Duodenal mucosa (tissue), 2 donors: ENCODE results near the gene ZNF574.

Experiments used
- H3K27ac ChIP-seq: one replicate; pipeline ENCODE4 v1.7.0; 2013; ENCODE audit warnings: low read depth, low read length
- H3K27me3 ChIP-seq, 2 donors: one replicate each; pipeline ENCODE4 v1.7.0; 2013; ENCODE audit warnings: low read length in 2 of 2, control low read depth in 1 of 2; ENCODE audit not compliant: insufficient read depth in 2 of 2, control insufficient read depth in 1 of 2
- H3K36me3 ChIP-seq, 2 donors: one replicate each; pipeline ENCODE4 v1.7.0; 2013; ENCODE audit warnings: low read length in 2 of 2, control low read depth in 1 of 2; ENCODE audit not compliant: insufficient read depth in 2 of 2, control insufficient read depth in 1 of 2
- H3K4me1 ChIP-seq, 2 donors: one replicate each; pipeline ENCODE4 v1.7.0; 2013; ENCODE audit warnings: low read length in 2 of 2, control low read depth in 1 of 2; ENCODE audit not compliant: insufficient read depth in 2 of 2, control insufficient read depth in 1 of 2
- H3K4me3 ChIP-seq, 2 donors: one replicate each; pipeline ENCODE4 v1.7.0; 2013; ENCODE audit warnings: low read length in 2 of 2, low read depth in 1 of 2
- H3K9ac ChIP-seq, 2 donors: one replicate each; pipeline ENCODE4 v1.7.0; 2013; ENCODE audit warnings: low read length in 2 of 2, low read depth in 1 of 2
- H3K9me3 ChIP-seq, 2 donors: one replicate each; pipeline ENCODE4 v1.7.0; 2013; ENCODE audit warnings: low read length in 2 of 2, control low read depth in 1 of 2; ENCODE audit not compliant: control insufficient read depth in 1 of 2

Gene ZNF574

DNA sequence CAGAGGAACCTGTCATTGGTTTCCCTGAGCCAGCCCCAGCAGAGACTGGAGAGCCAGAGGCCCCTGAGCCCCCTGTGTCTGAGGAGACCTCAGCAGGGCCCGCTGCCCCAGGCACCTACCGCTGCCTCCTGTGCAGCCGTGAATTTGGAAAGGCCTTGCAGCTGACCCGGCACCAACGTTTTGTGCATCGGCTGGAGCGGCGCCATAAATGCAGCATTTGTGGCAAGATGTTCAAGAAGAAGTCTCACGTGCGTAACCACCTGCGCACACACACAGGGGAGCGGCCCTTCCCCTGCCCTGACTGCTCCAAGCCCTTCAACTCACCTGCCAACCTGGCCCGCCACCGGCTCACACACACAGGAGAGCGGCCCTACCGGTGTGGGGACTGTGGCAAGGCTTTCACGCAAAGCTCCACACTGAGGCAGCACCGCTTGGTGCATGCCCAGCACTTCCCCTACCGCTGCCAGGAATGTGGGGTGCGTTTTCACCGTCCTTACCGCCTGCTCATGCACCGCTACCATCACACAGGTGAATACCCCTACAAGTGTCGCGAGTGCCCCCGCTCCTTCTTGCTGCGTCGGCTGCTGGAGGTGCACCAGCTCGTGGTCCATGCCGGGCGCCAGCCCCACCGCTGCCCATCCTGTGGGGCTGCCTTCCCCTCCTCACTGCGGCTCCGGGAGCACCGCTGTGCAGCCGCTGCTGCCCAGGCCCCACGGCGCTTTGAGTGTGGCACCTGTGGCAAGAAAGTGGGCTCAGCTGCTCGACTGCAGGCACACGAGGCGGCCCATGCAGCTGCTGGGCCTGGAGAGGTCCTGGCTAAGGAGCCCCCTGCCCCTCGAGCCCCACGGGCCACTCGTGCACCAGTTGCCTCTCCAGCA is 4.2 kb downstream of the ZNF574 start:
- Histone ChIP-seq H3K27me3 (no peaks in the 10 kb centered on the region), H3K36me3 (peaks cover 24 to 33% of the 10 kb centered on the region in 2 donors), H3K4me3 (no peak overlapping the region), H3K9ac (no peak overlapping the region), H3K27ac (no peak overlapping the region), H3K9me3 (no peaks in the 10 kb centered on the region), H3K4me1 (peaks cover 19 to 25% of the 10 kb centered on the region in 2 donors)

DNA sequence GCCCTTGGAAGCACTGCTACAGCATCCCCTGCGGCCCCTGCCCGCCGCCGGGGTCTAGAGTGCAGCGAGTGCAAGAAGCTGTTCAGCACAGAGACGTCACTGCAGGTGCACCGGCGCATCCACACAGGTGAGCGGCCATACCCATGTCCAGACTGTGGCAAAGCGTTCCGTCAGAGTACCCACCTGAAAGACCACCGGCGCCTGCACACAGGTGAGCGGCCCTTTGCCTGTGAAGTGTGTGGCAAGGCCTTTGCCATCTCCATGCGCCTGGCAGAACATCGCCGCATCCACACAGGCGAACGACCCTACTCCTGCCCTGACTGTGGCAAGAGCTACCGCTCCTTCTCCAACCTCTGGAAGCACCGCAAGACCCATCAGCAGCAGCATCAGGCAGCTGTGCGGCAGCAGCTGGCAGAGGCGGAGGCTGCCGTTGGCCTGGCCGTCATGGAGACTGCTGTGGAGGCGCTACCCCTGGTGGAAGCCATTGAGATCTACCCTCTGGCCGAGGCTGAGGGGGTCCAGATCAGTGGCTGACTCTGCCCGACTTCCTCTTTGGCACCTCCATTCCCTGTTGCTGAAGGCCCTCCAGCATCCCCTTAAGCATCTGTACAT is 4.9 kb downstream of the ZNF574 start:
- Histone ChIP-seq H3K9ac (no peak overlapping the region), H3K27ac (no peak overlapping the region), H3K4me1 (peaks cover 17 to 25% of the 10 kb centered on the region in 2 donors), H3K4me3 (no peak overlapping the region), H3K36me3 (peaks cover 24 to 33% of the 10 kb centered on the region in 2 donors), H3K9me3 (no peaks in the 10 kb centered on the region), H3K27me3 (no peaks in the 10 kb centered on the region)

DNA sequence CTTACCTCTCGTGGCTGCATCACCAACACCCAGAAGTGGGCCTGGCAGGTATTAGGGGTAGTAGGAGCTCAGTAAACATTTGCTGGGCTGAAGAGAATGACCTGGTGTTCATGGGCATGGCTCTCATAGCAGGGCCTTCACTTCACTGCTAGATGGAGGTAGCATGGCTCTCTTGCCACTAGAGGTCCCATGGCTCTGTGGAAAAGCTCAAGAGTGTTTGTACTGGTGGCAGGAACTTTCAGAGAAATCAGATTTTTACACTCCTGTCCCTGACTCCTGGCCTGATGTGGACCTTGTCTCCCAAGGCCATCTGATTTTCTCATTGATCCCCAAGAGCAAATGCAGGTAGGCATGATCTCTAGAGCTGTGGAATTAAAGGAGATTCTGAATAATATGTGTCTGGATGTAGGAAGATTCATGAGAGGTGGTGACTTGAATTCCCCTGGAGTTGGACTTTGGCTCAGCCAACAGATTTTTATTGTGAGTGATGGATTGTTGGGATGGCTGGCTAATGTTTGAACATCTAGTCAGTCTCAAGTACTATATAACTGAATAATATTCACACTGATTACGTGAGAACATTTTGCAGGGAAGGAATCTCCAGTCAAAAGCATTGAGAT is 5.7 kb downstream of the ZNF574 start:
- Histone ChIP-seq H3K4me3 (no peak overlapping the region), H3K4me1 (peaks cover 14 to 25% of the 10 kb centered on the region in 2 donors), H3K9me3 (no peaks in the 10 kb centered on the region), H3K27me3 (no peaks in the 10 kb centered on the region), H3K36me3 (peaks cover 24 to 33% of the 10 kb centered on the region in 2 donors), H3K27ac (no peak overlapping the region), H3K9ac (no peak overlapping the region)

DNA sequence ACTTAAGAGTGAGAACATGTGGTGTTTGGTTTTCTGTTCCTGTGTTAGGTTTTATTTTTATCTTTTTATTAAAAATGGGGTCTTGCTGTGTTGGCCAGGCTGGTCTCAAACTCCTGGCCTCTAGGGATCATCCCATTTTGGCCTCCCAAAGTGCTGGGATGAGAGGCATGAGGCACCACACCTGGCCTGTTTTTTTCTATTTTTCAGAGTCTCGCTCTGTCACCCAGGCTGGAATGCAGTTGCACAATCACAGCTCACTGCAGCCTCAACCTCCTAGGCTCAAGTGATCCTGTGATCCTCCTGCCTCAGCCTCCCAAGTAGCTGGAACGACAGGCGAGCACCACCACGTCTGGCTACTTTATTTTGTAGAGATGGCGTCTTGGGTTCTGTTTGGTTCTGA is 7.6 kb downstream of the ZNF574 start:
- H3K4me1 ChIP-seq = peaks cover 4 to 10% of the 10 kb centered on the region in 2 donors
- no peak overlapping the region for H3K27ac ChIP-seq
- H3K4me3 ChIP-seq = no peak overlapping the region
- H3K9ac ChIP-seq = no peak overlapping the region
- H3K9me3 ChIP-seq = no peaks in the 10 kb centered on the region
- no peaks in the 10 kb centered on the region for H3K27me3 ChIP-seq
- H3K36me3 ChIP-seq = peaks cover 21 to 30% of the 10 kb centered on the region in 2 donors

DNA sequence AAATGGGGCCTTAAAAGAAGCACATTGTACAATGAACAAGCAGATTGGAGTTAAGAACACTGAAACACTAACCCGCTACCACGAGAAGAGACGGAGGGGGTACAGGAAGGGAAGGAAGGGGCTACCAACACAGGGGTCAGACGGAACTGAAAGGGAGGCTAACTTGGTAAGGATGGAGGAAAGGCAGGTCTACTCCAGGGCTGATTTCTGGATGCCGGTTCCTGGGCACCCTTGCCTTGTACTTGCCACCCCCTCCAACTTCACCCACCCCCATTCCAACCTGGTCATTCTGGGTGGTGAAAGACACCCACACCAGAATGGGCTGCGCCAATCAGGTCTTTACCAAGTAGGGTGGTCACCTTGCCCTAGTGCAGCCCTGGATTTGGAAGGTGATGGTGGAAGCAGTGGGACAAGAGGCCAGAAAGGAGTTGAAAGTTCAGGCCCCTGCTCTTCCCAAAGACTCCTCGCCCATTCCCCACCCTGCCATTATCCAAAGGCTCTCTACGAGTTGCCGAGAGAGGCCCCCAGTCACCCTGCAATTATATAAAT is 10.3 kb downstream of the ZNF574 start:
- Histone ChIP-seq H3K4me3 (no peak overlapping the region), H3K27me3 (no peaks in the 10 kb centered on the region), H3K9me3 (no peaks in the 10 kb centered on the region), H3K4me1 (peaks cover 9 to 10% of the 10 kb centered on the region in 2 donors), H3K9ac (no peak overlapping the region), H3K27ac (no peak overlapping the region), H3K36me3 (peaks cover 0 to 3% of the 10 kb centered on the region in 2 donors)

DNA sequence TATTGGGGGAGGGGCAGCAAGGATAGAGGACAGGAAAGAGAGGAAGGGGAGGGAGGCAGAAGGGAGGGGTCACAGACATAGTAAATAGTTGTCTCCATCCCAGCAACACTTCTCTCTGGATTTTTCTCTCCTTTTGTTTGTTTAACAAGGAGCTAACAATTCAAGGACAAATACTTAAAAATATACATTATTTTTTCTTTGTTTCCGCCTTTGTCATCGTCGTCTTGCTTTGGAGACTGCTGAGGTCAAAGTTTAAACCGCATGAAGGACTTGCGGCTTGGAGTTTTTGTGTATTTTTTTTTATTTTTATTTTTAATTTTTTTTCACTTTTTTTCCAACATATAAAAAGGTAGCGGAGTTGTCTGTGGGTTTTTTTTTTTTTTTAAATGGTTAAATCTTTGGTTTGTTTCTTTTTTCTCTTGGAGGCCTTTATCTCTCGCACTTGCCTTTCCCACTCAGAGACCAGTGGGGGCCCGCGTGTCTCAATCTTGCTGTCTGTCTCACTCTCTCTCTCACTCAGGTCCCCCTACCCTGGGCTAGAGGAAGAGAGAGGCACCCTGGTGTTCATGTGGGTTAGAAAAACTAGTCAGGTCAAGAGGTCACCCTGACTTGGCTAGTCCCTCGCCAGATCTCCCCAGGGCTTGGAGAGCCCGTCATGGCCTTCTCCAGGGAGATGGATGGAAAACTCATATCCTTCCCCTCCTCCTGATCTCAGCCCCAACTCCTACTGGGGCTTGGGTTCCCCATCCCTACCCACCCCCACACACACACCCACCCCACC is 11.0 kb downstream of the ZNF574 start:
- no peak overlapping the region for H3K9ac ChIP-seq
- H3K27me3 ChIP-seq = no peaks in the 10 kb centered on the region
- H3K4me1 ChIP-seq = peaks cover 8 to 14% of the 10 kb centered on the region in 2 donors
- H3K27ac ChIP-seq = no peak overlapping the region
- no peaks in the 10 kb centered on the region for H3K9me3 ChIP-seq
- no peaks in the 10 kb centered on the region for H3K36me3 ChIP-seq
- no peak overlapping the region for H3K4me3 ChIP-seq

DNA sequence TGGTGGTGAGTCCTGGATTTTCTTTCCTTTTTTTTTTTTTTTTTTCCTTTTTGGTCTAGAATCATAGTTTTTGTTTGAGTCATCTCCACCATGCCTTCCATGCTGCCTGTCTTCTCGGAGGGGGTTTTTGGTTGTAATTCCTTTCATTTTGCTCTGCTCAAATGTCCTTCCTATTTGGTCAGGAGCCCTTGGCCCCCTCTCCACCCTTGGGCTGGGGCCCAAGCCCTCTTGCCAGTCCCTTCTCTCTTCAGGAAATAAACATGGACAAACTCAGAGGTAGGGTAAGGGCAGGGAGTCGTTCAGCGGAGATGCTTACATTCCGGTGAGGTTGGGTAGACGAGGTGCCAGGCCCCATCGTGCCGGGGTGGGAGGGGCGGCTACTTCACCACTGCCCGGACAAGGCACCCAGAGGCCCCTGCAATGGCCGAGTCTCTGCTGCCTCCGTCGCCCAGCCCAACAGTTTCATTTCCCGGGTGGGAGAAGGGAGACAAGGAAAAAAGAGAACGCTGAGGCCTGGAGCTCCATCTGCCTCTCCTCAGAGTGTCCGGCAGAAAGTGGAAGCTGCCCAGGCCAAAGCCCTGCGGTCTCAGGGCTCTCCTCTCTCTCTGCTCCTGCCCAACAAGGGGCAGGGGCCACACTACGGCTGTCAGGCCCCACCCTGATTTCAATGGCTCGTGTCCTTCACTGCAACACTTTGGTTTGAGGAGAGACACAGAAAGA is 12.7 kb downstream of the ZNF574 start:
- Histone ChIP-seq H3K4me3 (no peak overlapping the region), H3K27me3 (no peaks in the 10 kb centered on the region), H3K9ac (no peak overlapping the region)

DNA sequence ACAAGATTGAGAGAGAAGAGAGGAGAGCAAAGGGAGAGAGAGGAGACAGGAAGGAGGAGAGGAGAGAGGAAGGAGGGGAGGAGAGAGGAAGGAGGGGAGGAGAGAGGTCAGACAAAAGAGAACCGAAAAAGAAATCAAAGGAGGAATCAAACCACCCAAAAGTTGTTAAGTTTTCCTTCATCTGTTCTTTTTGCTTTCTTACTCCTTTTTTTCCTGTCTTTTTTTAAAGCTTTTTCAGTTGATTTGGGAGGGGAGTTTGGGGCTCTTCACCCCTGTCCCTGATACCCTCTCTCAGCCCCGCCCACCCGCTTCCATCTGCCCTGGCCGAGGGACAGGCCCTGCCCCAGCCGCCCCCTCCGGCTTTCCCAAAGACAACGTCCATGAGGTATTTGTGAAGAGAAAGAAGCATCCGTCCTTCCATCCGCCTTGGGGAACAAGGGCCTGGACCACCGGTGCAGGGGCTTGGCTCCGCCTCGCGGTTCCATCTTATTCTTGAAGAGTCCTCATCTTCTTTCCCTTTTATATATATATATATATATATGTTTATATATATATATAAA is 13.3 kb downstream of the ZNF574 start:
- H3K27me3 ChIP-seq = no peaks in the 10 kb centered on the region
- no peaks in the 10 kb centered on the region for H3K36me3 ChIP-seq
- H3K4me3 ChIP-seq = no peak overlapping the region
- no peak overlapping the region for H3K9ac ChIP-seq
- peaks cover 10 to 14% of the 10 kb centered on the region in 2 donors for H3K4me1 ChIP-seq
- H3K27ac ChIP-seq = no peak overlapping the region
- no peaks in the 10 kb centered on the region for H3K9me3 ChIP-seq

More for the DNA sequence above, 12.7 kb downstream of the ZNF574 start:
- no peaks in the 10 kb centered on the region for H3K9me3 ChIP-seq
- H3K27ac ChIP-seq = no peak overlapping the region
- no peaks in the 10 kb centered on the region for H3K36me3 ChIP-seq
- peaks cover 10 to 14% of the 10 kb centered on the region in 2 donors for H3K4me1 ChIP-seq

DNA sequence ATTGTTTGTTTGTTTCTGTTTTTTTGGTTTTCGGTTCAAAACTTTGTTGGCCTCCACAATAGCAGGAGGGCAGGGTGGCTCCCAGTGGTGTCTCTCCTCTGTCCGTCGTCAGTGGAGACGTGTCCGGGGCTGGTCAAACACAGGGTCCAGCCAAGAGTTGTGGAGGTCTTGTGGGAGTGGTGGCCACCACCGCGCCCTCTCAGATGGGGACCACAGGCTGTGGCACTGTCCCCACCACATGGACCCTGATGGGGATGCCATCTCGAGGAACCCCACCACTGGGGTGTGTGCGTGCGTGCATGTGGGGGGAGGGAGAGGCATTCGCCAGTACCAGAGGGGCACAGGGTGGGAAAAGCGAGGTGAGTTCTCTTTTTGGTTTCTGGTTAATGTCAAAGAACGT is 13.8 kb downstream of the ZNF574 start:
- Histone ChIP-seq H3K4me1 (peaks cover 10 to 14% of the 10 kb centered on the region in 2 donors), H3K9ac (no peak overlapping the region), H3K27ac (no peak overlapping the region), H3K9me3 (no peaks in the 10 kb centered on the region), H3K4me3 (no peak overlapping the region), H3K36me3 (no peaks in the 10 kb centered on the region), H3K27me3 (no peaks in the 10 kb centered on the region)
